Retinal pigment epithelial cell (primary cell): Measurements from ENCODE around the gene RHEBL1.

ENCODE experiments used
- DNase-seq: peaks from one replicate; pipeline ENCODE4 v3.0.0-alpha.2; 2010; ENCODE audit warnings: low read depth
- H3K4me3 ChIP-seq: 2 replicates; pipeline ENCODE4 v1.5.1; 2011; ENCODE audit warnings: mild to moderate bottlenecking, low read length, control low read depth, moderate library complexity
- TF ChIP-seq, protein P1 (sequence below): conservative IDR thresholded peaks from 2 replicates; pipeline ENCODE4 v1.5.1; 2011; ENCODE audit warnings: low read depth, low read length, control low read depth, inconsistent platforms

Gene RHEBL1

DNA sequence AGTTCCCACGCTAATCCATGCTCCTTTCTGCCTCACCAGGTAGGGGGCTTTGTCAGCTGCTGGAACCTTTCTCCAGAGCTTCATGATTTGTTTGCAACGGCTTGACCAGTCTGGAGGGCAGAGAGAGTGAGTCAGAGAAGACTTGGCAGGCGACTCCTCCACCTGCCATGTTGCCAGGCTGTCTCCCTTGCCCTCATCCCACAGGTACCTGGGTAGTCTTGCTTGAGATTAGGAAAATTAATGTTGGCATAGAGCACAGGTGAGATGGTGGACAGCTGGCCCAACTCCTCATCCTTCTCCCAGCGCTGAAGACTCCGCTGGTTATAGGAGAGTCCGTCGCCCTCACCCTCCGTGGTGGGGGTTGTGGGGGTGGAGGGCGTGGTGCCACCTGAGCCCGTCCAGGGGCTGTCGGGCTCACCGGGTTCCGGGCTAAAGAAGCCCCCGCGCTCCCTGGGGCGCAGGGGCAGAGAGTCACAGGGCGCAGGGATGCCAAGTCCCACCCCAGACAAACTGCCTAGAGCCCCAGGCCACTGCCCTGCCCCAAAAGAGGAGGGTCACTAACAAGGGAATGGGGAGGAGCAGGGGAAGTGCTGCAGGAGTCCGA lies 27.8 kb downstream of the RHEBL1 start:
- H3K4me3 ChIP-seq: no peak overlapping the region
- TF ChIP-seq, protein P1, sequence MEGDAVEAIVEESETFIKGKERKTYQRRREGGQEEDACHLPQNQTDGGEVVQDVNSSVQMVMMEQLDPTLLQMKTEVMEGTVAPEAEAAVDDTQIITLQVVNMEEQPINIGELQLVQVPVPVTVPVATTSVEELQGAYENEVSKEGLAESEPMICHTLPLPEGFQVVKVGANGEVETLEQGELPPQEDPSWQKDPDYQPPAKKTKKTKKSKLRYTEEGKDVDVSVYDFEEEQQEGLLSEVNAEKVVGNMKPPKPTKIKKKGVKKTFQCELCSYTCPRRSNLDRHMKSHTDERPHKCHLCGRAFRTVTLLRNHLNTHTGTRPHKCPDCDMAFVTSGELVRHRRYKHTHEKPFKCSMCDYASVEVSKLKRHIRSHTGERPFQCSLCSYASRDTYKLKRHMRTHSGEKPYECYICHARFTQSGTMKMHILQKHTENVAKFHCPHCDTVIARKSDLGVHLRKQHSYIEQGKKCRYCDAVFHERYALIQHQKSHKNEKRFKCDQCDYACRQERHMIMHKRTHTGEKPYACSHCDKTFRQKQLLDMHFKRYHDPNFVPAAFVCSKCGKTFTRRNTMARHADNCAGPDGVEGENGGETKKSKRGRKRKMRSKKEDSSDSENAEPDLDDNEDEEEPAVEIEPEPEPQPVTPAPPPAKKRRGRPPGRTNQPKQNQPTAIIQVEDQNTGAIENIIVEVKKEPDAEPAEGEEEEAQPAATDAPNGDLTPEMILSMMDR: no peak
- DNase-seq: no peak

DNA sequence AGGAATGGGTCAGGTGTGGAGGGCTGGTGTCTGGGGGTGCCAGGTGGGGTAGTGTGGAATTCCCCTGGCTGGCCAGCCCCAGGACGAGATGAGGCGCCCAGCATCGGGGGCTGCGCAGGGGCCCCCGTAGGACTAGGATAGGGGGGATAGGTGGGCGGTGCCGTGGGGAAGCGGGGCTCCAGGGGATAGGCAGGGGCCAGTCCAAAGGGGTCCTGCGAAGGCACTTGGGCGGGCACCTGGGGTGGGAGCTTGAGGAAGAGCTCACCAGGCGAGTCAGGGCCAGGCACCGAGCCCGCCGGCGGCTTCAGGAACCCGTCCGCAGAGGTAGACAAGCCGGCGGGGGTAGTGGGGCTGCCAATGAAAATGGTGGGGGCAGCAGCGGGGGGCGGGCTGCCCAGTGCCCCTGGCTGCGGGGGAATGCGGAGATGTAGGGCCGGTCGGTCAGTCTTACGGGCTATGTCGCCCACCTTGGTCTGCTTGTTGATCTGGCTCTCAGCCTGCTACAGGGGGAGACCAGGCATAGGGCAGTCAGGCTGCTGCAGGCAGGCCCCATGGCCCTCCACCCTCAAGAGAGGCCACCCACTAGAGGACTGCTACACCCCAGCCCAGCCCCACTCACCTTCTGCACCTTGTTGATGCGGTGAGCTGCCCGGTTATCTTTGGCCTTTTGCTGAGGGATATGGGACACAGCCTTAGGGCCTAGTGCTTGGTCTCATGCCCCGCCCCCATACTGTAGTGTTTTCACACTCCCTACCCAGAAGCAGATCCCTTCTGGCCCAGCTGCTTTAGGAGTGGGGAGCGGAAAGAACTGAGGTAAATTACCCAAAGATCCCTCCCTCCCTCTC lies 28.5 kb downstream of the RHEBL1 start:
- TF ChIP-seq, protein P1: no peak
- H3K4me3 ChIP-seq: no peak overlapping the region

DNA sequence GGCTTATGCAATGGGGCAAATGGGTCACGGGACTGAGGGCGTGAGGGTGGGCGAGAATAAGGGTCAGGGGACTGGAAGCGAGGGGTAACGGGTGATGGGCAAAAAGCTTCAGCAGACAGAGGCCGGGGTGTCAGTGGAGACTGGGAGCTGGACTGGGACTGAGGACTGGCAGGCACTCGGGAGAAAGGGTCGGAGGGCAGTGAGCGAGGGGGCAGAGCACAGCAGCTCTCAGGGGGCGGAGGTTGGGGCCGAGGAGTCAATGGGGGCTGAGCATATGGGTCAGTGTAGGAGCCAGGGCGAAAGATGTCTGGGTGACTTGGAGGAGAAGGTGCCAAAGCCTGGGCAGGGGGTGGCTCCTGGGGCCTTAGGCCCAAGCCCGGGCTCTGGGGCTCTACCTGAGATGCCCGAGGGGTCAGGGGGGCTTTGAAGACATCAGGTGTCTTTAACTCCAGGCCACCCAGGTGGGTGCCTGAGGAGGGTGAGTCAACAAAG lies 29.4 kb downstream of the RHEBL1 start:
- TF ChIP-seq, protein P1: no peak
- no peak overlapping the region for H3K4me3 ChIP-seq

More for the DNA sequence above, 28.5 kb downstream of the RHEBL1 start:
- DNase-seq: no peak

DNA sequence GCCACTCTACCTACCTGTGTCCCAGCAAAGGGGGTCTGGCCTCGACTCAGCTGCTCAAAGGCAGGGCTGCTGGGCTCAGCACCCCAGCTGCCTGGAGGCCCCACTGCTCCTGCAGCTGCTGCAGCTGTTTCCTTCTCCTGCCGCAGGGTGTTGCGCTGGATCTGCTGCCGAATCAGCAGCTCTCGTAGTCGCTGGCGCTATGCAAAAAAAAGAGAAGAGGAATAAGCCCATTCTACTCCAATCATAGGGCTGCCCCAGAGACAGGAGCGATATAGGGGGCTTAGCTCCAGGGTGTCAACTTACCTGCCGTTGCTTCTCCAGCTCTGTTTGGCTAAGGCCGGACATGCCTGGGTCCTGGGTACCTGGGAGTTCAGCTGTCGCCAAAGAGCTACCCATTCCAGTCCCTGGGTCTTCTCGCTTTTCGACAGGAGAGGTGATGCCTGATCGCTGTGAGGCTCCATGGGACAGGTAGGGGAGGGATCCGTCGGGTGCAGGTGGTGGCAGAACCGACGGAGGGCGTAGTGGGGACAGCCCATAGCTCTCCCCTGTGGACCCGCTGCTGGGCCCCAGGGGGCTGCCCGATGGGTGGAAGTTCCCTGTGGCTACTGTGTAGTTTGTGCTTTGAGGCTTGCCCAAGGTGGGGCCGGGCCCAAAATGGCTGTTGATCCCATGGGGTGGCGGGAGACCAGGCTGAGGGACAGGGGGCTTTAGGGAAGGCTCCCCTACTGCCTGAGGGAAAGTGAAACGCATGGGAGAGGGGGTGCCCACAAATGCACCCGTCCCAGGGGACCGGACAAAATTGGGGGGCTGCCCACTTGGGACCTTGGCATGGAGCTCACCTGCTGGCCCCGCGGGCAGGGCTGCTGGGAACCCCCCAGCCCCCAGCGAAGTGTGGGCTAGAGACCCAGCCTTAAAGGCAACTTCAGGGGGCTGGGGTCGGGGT lies 30.1 kb downstream of the RHEBL1 start:
- TF ChIP-seq, protein P1: no peak
- DNase-seq: no peak
- H3K4me3 ChIP-seq: no peak overlapping the region

More for the DNA sequence above, 29.4 kb downstream of the RHEBL1 start:
- DNase-seq: no peak

DNA sequence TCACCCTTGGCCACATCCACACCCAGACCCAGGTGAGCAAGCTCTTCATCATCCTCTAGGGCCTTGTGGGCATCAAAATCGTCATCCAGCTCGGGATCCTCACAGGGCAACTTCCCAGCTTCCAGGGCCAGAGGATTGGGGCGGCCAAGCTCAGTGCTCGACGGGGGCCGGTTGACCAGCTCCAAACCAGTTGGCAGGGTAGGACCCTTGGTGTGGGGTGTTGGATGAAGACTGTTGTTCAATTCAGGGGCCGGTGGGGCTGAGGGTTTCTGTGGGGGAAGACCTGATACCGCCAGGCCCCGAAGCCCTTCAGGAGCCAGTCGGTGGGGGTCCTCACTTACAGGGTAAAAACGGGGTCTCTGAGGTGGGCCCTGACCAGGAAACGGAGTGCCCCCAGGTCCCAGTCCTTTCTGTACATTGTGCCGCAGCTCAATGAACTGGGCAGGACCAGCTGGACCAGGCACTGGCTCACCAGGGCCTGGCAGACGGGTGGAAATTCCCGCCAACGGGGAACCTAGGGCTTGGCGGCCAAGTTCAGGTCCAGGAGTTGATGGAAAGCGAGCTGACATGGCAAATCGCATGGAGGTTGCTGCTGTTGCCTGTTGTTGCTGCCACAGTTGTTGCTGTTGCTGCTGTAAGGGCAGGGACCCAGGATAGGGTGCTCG lies 31.4 kb downstream of the RHEBL1 start:
- DNase-seq: no peak
- H3K4me3 ChIP-seq: no peak overlapping the region
- TF ChIP-seq, protein P1: no peak

DNA sequence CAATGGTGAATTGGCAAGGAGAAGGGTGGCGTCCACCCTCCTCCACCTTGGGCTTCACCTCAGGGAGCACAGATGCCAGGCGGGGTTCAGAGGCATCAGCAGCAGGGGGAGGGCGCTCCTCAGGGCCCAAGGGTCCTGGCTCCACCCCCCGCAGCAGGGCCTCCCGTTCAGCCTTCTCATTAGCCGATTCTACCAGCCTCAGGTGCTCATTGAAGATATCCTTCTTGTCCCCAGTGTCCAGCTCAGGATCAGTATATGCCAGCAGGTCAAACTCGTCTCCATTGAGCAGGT lies 31.9 kb downstream of the RHEBL1 start:
- H3K4me3 ChIP-seq: no peak overlapping the region
- DNase-seq: no peak
- TF ChIP-seq, protein P1: no peak
